Panc1 (cell line): ENCODE results near the gene WWOX. TPM values are rescaled to one million over a fixed set of nuclear protein-coding genes. Genes with fewer than 3 reads are reported as not detected.

Source experiments
- ATAC-seq: fragments of 200-7000 bp; cut with Tn5 transposase; 2 replicates; pipeline ENCODE4 v1.9.1; 2020; ENCODE audit warnings: mild to moderate bottlenecking, moderate library complexity
- BruUV-seq: library from RNA; stranded (reverse); fragments of 400-500 nt; replicated peaks from 2 replicates; lab custom pipeline; 2021; lab: Mats Ljungman, UMichigan
- CTCF ChIA-PET: fragments of 300-600 bp; sonication (Branson Sonifier 250); formaldehyde crosslinking; loops from one replicate; lab custom pipeline; 2022; ENCODE audit warnings: antibody characterized with exemption; lab: Charles Lee
- POLR2A ChIA-PET: fragments of 300-600 bp; sonication (Branson Sonifier 250); formaldehyde crosslinking; loops from one replicate; lab custom pipeline; 2022; ENCODE audit warnings: antibody characterized with exemption; lab: Charles Lee
- DNase-seq: peaks from one replicate; pipeline ENCODE4 v3.0.0-alpha.2; 2010; ENCODE audit warnings: low read depth, low spot score
- H3K27ac ChIP-seq: 2 replicates; pipeline ENCODE4 v1.5.1; 2011; ENCODE audit warnings: mild to moderate bottlenecking, low read length, inconsistent platforms
- H3K27me3 ChIP-seq: fragments of 200-500 bp; sonication (Bioruptor generic); 2 replicates; pipeline ENCODE4 v1.6.0; 2014; ENCODE audit warnings: low read length, inconsistent platforms; ENCODE audit not compliant: control insufficient read depth, insufficient read depth
- H3K36me3 ChIP-seq: fragments of 200-500 bp; sonication (Bioruptor generic); 2 replicates; pipeline ENCODE4 v1.5.1; 2014; ENCODE audit warnings: inconsistent platforms, mild to moderate bottlenecking, low read length, moderate library complexity; ENCODE audit not compliant: control insufficient read depth, insufficient read depth
- H3K4me1 ChIP-seq: 2 replicates; pipeline ENCODE4 v1.5.1; 2011; ENCODE audit warnings: inconsistent platforms, mild to moderate bottlenecking, low read length, moderate library complexity; ENCODE audit not compliant: control insufficient read depth, insufficient read depth
- H3K4me3 ChIP-seq, 2 experiments: 2 replicates each; pipeline ENCODE4 v1.5.1; 2011 to 2012; ENCODE audit warnings: low read depth in 2 of 2, low read length in 2 of 2, mild to moderate bottlenecking in 2 of 2, inconsistent platforms in 1 of 2, moderate library complexity in 1 of 2
- H3K9me3 ChIP-seq: fragments of 200-500 bp; sonication (Bioruptor generic); 2 replicates; pipeline ENCODE4 v1.5.1; 2014; ENCODE audit warnings: low read depth, mild to moderate bottlenecking, inconsistent platforms, low read length, moderate library complexity; ENCODE audit not compliant: control insufficient read depth, insufficient read depth
- CTCF ChIP-seq: fragments of 450-650 bp; IDR thresholded peaks from 2 replicates; pipeline ENCODE4 v1.5.1; 2017; ENCODE audit warnings: mild to moderate bottlenecking
- POLR2AphosphoS5 ChIP-seq: IDR thresholded peaks from 2 replicates; pipeline ENCODE4 v1.6.1; 2012; ENCODE audit warnings: mild to moderate bottlenecking, low read depth, low read length, moderate library complexity
- SIN3A ChIP-seq: IDR thresholded peaks from 2 replicates; pipeline ENCODE4 v1.6.1; 2012; ENCODE audit warnings: low read depth, mild to moderate bottlenecking, low read length, moderate library complexity, borderline replicate concordance; ENCODE audit not compliant: insufficient read depth
- TCF7L2 ChIP-seq: IDR thresholded peaks from 2 replicates; pipeline ENCODE4 v1.6.1; 2011; ENCODE audit warnings: mild to moderate bottlenecking, low read depth, low read length, inconsistent platforms
- in situ Hi-C: cut with HindIII; loops from 2 replicates; pipeline ENCODE4 v1.10.0; 2016; ENCODE audit warnings: low sequenced_read_pairs, low pct_unique_long_range_greater_than_20kb
- intact Hi-C: fragments of 100-400 bp; cut with micrococcal nuclease; formaldehyde crosslinking; loops from one replicate; pipeline ENCODE4 v1.10.0; 2022; ENCODE audit not compliant: unreplicated experiment
- total RNA-seq: library from RNA; stranded (reverse); gene quantifications from one replicate; pipeline ENCODE4 v1.2.1, GENCODE V29; 2021; ENCODE audit not compliant: unreplicated experiment
- TF ChIP-seq, protein P1 (sequence below), 2 experiments: IDR thresholded peaks; 2 replicates each; pipeline ENCODE4 v1.6.1; 2011 to 2012; ENCODE audit warnings: low read depth in 2 of 2, control low read depth in 1 of 2, low read length in 1 of 2, mild to moderate bottlenecking in 1 of 2, moderate library complexity in 1 of 2; ENCODE audit not compliant: insufficient read depth in 1 of 2

Gene WWOX
- total RNA-seq, 1 experiment from 2014 or later: 12.5 TPM

DNA sequence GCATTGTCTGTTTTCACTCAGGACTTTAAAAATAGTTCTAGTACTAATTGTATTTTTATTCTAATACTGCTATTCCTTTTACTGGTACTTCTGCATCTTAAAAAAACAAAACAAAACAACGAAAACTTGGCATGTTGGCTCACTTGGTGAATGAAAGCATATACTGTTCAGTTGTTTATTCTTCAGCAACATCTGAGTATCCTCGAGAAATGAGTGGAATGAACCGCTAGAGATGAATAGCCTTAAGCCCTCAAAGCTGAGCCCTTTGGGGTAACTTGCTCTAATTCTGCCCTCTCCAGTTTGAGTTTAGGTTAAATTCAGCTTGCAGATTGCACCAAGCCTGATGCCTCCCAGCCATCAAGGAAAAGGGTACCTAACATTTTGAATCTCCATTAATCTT is 126.5 kb downstream of the WWOX start:
- in situ Hi-C loops: no loop called here
- BruUV-seq: no TSS peak

DNA sequence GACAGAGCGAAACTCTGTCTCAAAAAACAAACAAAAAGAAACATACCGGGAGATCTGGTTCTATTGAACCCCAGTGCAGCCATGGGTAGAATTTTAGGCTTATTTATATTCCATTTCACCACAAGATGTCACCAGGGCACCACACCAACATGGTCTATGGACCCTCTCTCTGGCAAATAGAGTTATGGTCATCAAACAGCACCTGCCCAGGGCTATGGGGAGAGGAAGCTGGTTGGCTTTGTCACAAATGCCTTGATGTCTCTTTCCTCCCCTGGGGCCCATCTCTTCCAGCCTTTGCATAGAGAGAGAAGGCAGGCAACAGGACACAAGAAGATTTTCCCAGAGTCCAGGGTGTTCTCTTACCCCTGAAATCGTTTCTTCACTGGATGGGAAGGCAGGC is 128.4 kb downstream of the WWOX start:
- Histone ChIP-seq H3K9me3 (no peaks in the 10 kb centered on the region), H3K4me1 (peaks cover 4% of the 10 kb centered on the region; the same call in 1 of the 2 replicates), H3K4me3 (no peak overlapping the region), H3K27me3 (no peaks in the 10 kb centered on the region), H3K27ac (no peak overlapping the region), H3K36me3 (no peaks in the 10 kb centered on the region)
- TF ChIP-seq TCF7L2: no peak
- peak; percentile 55 for TF ChIP-seq CTCF
- in situ Hi-C loops: no loop called here
- BruUV-seq: no TSS peak
- ChIA-PET POLR2A (no interaction called here), CTCF (interaction anchor here (0.6 to 0.7 kb wide), 2 partner anchors 380 to 644 kb away, joined by 3 to 10 read pairs; no protein-coding TSS in a partner anchor)
- intact Hi-C loops: no loop called here
- ATAC-seq (no peak), DNase-seq (no peak)

More for the DNA sequence above, 126.5 kb downstream of the WWOX start:
- Histone ChIP-seq H3K27ac (no peak overlapping the region), H3K27me3 (no peaks in the 10 kb centered on the region), H3K4me1 (no peaks in the 10 kb centered on the region; the same call in 1 of the 2 replicates), H3K4me3 (no peak overlapping the region), H3K36me3 (no peaks in the 10 kb centered on the region), H3K9me3 (no peaks in the 10 kb centered on the region)
- ChIA-PET CTCF (no interaction called here), POLR2A (no interaction called here)
- no peak for TF ChIP-seq POLR2AphosphoS5
- TF ChIP-seq, protein P1, sequence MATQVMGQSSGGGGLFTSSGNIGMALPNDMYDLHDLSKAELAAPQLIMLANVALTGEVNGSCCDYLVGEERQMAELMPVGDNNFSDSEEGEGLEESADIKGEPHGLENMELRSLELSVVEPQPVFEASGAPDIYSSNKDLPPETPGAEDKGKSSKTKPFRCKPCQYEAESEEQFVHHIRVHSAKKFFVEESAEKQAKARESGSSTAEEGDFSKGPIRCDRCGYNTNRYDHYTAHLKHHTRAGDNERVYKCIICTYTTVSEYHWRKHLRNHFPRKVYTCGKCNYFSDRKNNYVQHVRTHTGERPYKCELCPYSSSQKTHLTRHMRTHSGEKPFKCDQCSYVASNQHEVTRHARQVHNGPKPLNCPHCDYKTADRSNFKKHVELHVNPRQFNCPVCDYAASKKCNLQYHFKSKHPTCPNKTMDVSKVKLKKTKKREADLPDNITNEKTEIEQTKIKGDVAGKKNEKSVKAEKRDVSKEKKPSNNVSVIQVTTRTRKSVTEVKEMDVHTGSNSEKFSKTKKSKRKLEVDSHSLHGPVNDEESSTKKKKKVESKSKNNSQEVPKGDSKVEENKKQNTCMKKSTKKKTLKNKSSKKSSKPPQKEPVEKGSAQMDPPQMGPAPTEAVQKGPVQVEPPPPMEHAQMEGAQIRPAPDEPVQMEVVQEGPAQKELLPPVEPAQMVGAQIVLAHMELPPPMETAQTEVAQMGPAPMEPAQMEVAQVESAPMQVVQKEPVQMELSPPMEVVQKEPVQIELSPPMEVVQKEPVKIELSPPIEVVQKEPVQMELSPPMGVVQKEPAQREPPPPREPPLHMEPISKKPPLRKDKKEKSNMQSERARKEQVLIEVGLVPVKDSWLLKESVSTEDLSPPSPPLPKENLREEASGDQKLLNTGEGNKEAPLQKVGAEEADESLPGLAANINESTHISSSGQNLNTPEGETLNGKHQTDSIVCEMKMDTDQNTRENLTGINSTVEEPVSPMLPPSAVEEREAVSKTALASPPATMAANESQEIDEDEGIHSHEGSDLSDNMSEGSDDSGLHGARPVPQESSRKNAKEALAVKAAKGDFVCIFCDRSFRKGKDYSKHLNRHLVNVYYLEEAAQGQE (IDR thresholded peaks at IDR 0.05; ENCODE audit: insufficient read depth in 1 of 2, low read depth in 2 of 2, low read length in 1 of 2): no peak
- TF ChIP-seq TCF7L2: no peak
- TF ChIP-seq CTCF: no peak
- TF ChIP-seq SIN3A: no peak
- no peak for DNase-seq
- ATAC-seq: no peak
- intact Hi-C loops: no loop called here
